ENCODE results near the gene KPNA2. TPM values are rescaled to one million over a fixed set of nuclear protein-coding genes. Genes with fewer than 3 reads are reported as not detected.
A peak's percentile ranks its signal among the peaks of the same experiment; 100 is the strongest.

KPNA2 gene
- total and polyA plus RNA-seq, 9 of the 15 experiments (the other 6 are each of a cell fraction or from before 2014, with no cell fraction given) = 132 to 984 (median 241) TPM

DNA sequence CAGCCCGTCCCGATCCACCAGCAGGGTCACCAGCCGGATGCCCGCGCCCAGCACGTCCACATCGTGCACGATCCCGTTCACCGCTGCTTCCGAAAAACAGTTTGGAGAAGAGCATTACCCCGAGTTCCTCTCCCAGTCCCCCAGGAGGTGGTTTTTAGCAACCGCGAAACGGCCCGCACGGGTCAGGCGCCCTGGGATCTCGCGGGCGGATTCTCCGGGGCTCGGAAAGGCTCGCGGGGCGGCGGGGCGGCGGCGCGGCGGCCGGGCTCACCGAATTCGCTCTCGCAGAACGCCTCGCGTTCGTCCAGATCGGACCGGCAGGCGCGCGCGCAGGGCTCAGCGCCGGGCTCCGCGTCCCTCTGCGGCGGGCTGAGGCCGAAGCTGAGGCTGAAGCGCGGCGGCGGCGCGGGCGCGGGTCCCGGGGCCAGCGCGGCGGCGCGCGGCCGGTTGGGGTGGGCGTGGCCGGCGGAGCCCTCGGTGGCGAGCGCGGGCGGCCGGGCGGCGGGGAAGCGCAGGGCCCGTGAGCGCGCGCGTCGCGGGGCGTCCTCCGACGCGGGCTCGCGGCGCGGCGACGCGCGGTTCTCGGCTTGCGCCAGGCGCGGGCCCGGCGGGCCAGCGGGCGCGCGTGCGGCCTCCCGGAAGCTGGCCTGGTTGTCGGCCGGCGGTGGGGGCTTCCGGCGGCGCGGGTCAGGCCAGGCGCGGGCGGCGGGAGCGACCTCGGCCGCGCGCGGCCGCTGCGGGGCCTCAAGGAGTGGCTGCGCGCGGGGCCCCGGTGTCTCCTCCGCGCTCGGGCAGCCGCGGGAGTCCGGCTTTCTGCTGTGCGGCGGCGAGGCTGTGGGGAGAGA, 42.2 kb upstream of the KPNA2 start (continued):
- TF ChIP-seq, protein P1, sequence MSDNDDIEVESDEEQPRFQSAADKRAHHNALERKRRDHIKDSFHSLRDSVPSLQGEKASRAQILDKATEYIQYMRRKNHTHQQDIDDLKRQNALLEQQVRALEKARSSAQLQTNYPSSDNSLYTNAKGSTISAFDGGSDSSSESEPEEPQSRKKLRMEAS (CRISPR knock-in tag; IDR thresholded peaks at IDR 0.05) = no peak
- TF ChIP-seq, protein P2, sequence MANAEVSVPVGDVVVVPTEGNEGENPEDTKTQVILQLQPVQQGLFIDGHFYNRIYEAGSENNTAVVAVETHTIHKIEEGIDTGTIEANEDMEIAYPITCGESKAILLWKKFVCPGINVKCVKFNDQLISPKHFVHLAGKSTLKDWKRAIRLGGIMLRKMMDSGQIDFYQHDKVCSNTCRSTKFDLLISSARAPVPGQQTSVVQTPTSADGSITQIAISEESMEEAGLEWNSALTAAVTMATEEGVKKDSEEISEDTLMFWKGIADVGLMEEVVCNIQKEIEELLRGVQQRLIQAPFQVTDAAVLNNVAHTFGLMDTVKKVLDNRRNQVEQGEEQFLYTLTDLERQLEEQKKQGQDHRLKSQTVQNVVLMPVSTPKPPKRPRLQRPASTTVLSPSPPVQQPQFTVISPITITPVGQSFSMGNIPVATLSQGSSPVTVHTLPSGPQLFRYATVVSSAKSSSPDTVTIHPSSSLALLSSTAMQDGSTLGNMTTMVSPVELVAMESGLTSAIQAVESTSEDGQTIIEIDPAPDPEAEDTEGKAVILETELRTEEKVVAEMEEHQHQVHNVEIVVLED (CRISPR knock-in tag; IDR thresholded peaks at IDR 0.05) = peak; percentile 31; the same call in 1 of the 2 replicates
- TF ChIP-seq SAFB2 (IDR thresholded peaks at IDR 0.05; ENCODE audit: borderline replicate concordance, low read depth, low read length, severe bottlenecking) (no peak), RCOR1 (IDR thresholded peaks at IDR 0.05; ENCODE audit: borderline replicate concordance in 1 of 2, low read depth in 2 of 2, low read length in 2 of 2) (no peak), ETV6 (IDR thresholded peaks at IDR 0.05; ENCODE audit: borderline replicate concordance in 1 of 2, low read depth in 2 of 2, low read length in 1 of 2) (no peak), ETV6 (CRISPR knock-in tag; IDR thresholded peaks at IDR 0.05; ENCODE audit: borderline replicate concordance) (no peak), EHMT2 (IDR thresholded peaks at IDR 0.05) (no peak), CHD4 (IDR thresholded peaks at IDR 0.05; ENCODE audit: insufficient read depth, insufficient replicate concordance, low read depth, low read length, poor library complexity, severe bottlenecking) (no peak), ZNF583 (CRISPR knock-in tag; IDR thresholded peaks at IDR 0.05) (0 out of 2 replicates have a peak, but pooled peaks have one; percentile 9), ZNF165 (CRISPR knock-in tag; IDR thresholded peaks at IDR 0.05; ENCODE audit: borderline replicate concordance) (no peak), FOXA3 (CRISPR knock-in tag; conservative IDR thresholded peaks at IDR 0.05 in 1 of 2, IDR thresholded peaks at IDR 0.05 in 1 of 2) (no peak), HEY1 (CRISPR knock-in tag; IDR thresholded peaks at IDR 0.05; ENCODE audit: borderline replicate concordance) (no peak), GTF2F1 (IDR thresholded peaks at IDR 0.05; ENCODE audit: low read depth, low read length) (no peak)

Data from K562 (cell line).